ENCODE measurements around the gene AKR1C3. TPM values are rescaled to one million over a fixed set of nuclear protein-coding genes. Genes with fewer than 3 reads are reported as not detected.

Gene AKR1C3
- total RNA-seq, 4 donors from 2014 or later, result 31.5 to 55.8 (median 43.1) TPM

DNA sequence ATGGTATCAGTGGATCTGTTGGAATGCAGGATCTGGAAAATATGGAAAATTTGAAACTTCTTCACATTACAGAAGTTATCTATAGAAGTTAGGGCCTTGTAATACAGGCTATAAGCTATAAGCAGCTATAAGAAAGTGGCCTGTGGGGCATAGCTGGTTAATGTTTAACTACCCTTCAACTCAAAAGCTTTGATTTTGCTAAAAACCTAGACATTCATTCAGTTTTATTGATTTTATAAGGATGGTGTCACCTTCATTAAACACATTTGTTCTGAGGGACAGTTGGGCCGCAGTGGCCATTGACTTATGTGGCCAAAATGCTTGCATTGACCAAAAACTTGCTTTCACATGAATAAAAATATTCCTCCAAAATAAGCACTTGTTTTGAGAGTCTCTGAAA lies 13.1 kb upstream of the AKR1C3 start:
- Histone ChIP-seq H3K36me3 (no peaks in the 10 kb centered on the region), H3K4me3 (no peak overlapping the region), H3K27me3 (no peaks in the 10 kb centered on the region), H3K27ac (no peak overlapping the region), H3K9me3 (no peaks in the 10 kb centered on the region), H3K4me1 (no peaks in the 10 kb centered on the region)
- WGBS, 2 donors, result 93 to 97% methylated on average over 1 of the region's 1 CpG
- TF ChIP-seq, protein P1, sequence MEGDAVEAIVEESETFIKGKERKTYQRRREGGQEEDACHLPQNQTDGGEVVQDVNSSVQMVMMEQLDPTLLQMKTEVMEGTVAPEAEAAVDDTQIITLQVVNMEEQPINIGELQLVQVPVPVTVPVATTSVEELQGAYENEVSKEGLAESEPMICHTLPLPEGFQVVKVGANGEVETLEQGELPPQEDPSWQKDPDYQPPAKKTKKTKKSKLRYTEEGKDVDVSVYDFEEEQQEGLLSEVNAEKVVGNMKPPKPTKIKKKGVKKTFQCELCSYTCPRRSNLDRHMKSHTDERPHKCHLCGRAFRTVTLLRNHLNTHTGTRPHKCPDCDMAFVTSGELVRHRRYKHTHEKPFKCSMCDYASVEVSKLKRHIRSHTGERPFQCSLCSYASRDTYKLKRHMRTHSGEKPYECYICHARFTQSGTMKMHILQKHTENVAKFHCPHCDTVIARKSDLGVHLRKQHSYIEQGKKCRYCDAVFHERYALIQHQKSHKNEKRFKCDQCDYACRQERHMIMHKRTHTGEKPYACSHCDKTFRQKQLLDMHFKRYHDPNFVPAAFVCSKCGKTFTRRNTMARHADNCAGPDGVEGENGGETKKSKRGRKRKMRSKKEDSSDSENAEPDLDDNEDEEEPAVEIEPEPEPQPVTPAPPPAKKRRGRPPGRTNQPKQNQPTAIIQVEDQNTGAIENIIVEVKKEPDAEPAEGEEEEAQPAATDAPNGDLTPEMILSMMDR (IDR thresholded peaks at IDR 0.05), result no peak
- TF ChIP-seq EP300 (IDR thresholded peaks at IDR 0.05) (no peak), POLR2A (IDR thresholded peaks at IDR 0.05) (no peak)
- DNase-seq (ENCODE audit: low spot score in 2 of 2), result no peak

DNA sequence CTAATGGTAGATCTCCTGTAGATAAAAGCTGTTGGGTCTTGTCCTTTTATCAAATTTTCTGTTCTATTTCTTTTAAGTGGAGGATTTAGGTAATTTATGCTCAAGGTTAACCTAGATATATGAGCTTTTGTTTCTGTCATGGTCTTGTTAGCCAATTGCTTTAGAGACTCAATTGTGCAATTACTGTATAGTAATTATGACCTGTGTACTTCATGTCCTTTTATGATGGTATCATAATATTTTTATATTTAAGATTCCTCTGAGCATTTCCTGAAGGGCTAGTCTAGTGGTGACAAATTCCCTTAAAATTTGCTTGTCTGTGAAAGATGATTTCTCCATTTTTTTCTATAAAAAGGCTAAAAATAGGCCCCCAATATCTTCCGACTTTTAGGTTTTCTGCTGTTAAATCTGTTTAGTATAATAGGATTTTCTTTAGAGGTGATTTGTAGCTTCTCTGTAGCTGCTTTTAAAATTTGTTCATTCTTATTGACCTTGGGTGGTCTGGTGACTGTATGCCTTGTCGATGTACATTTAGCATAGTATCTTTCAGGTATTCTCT lies 5.4 kb upstream of the AKR1C3 start:
- no peak overlapping the region for H3K27ac ChIP-seq
- WGBS, 2 donors, result 88% methylated on average over 2 of the region's 2 CpGs

DNA sequence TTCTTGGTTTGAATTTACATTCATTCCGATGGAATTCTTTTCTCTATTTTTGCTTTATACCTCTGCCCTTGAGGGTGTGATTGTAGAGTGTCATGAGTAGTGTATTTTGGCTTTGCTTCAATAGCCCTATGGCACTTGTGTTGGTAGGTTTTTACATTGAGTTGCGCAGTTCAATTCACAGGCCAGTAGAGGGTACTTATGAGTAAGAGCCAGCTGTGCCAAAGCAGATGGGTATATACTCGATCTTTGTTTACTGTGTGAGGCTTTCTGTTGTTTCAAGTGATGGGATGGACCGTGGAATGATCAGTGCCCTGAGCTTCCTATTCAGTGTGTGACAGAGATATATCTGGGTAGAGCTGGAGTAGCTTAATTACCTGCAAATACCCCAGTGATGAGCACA lies 4.3 kb upstream of the AKR1C3 start:
- Histone ChIP-seq H3K4me1 (no peaks in the 10 kb centered on the region), H3K27me3 (no peaks in the 10 kb centered on the region), H3K4me3 (no peak overlapping the region), H3K9me3 (peaks cover 0 to 11% (median 5%) of the 10 kb centered on the region in 4 donors), H3K27ac (no peak overlapping the region), H3K36me3 (no peaks in the 10 kb centered on the region)
- DNase-seq (ENCODE audit: low spot score in 2 of 2), result no peak
- WGBS, 2 donors, result 48 to 54% methylated on average over 4 of the region's 4 CpGs
- TF ChIP-seq EP300 (IDR thresholded peaks at IDR 0.05) (no peak), POLR2A (IDR thresholded peaks at IDR 0.05) (no peak)
- TF ChIP-seq, protein P1 (IDR thresholded peaks at IDR 0.05), result no peak

More for the DNA sequence above, 5.4 kb upstream of the AKR1C3 start:
- no peak overlapping the region for H3K4me3 ChIP-seq
- H3K36me3 ChIP-seq, result no peaks in the 10 kb centered on the region
- H3K9me3 ChIP-seq, result peaks cover 0 to 11% (median 5%) of the 10 kb centered on the region in 4 donors
- no peaks in the 10 kb centered on the region for H3K4me1 ChIP-seq
- H3K27me3 ChIP-seq, result no peaks in the 10 kb centered on the region
- no peak for TF ChIP-seq POLR2A (IDR thresholded peaks at IDR 0.05)
- no peak for TF ChIP-seq EP300 (IDR thresholded peaks at IDR 0.05)
- TF ChIP-seq, protein P1 (IDR thresholded peaks at IDR 0.05), result no peak
- DNase-seq (ENCODE audit: low spot score in 2 of 2), result no peak

DNA sequence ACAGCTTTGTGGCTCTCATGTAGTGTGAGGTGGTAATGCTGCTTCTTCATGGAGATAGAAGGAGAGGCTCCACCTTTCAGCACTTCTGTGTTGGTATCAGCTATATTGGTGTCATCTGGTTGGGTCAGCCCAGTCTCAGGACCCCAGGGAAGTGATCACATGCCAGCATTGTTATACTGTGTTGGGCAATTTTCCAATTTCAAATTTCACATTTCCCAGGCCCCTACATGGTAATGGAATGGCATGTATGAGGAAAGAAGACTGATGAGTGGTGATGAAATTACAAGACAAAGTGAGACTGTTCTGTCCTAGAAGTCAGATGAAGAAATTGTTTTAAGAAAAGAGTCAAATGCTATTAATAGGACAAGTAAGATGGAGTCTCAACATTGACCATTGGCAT lies 3.7 kb upstream of the AKR1C3 start:
- Histone ChIP-seq H3K4me3 (no peak overlapping the region), H3K9me3 (peaks cover 0 to 11% (median 5%) of the 10 kb centered on the region in 4 donors), H3K27ac (no peak overlapping the region), H3K36me3 (no peaks in the 10 kb centered on the region), H3K4me1 (peaks cover 0 to 3% (median 0%) of the 10 kb centered on the region in 4 donors), H3K27me3 (no peaks in the 10 kb centered on the region)
- TF ChIP-seq POLR2A (IDR thresholded peaks at IDR 0.05) (no peak), EP300 (IDR thresholded peaks at IDR 0.05) (no peak)
- TF ChIP-seq, protein P1 (IDR thresholded peaks at IDR 0.05), result no peak
- DNase-seq (ENCODE audit: low spot score in 2 of 2), result no peak

DNA sequence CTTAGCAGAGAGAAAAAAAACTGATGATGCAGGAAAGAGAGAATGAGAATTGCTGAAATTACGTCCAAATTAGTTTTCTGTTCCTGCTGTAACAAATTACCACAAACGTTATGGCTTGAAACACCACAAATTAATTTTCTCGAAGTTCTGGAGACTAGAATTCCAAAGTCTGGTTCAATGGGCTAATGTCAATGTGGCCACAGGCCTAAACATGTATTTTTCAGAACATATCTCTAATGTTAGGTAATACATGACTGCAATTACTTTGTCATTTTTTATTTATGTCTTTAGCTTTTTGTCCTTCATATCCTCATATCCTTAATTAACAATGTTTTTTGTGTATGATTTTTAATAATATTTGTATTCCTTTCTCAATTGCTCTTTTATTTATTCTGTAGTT lies 3.0 kb upstream of the AKR1C3 start:
- DNase-seq (ENCODE audit: low spot score in 2 of 2), result no peak
- H3K4me3 ChIP-seq, result no peak overlapping the region
- no peaks in the 10 kb centered on the region for H3K27me3 ChIP-seq
- no peak overlapping the region for H3K27ac ChIP-seq
- H3K4me1 ChIP-seq, result peaks cover 0 to 6% (median 0%) of the 10 kb centered on the region in 4 donors
- H3K36me3 ChIP-seq, result no peaks in the 10 kb centered on the region
- TF ChIP-seq, protein P1 (IDR thresholded peaks at IDR 0.05), result no peak
- no peak for TF ChIP-seq POLR2A (IDR thresholded peaks at IDR 0.05)
- no peak for TF ChIP-seq EP300 (IDR thresholded peaks at IDR 0.05)
- WGBS, 2 donors, result 84 to 87% methylated on average over 3 of the region's 3 CpGs
- peaks cover 0 to 11% (median 5%) of the 10 kb centered on the region in 4 donors for H3K9me3 ChIP-seq
